Hepatocyte (in vitro differentiated cells): ENCODE results near the gene MCAM.

Experiments
- CTCF ChIP-seq: fragments of 200-600 bp; sonication (generic); IDR thresholded peaks from 2 replicates; pipeline ENCODE4 v1.5.1; 2016; ENCODE audit warnings: antibody characterized with exemption, mild to moderate bottlenecking; ENCODE audit not compliant: poor library complexity
- EZH2phosphoT487 ChIP-seq: fragments of 200-600 bp; sonication (generic); IDR thresholded peaks from one replicate; pipeline ENCODE4 v1.6.1; 2018; ENCODE audit warnings: antibody characterized with exemption, mild to moderate bottlenecking, low read depth, moderate library complexity; ENCODE audit not compliant: unreplicated experiment, severe bottlenecking

GRCh38 chr11:119362741-119363080, 45.8 kb upstream of the MCAM start:
- TF ChIP-seq CTCF (no peak), EZH2phosphoT487 (no peak)
